Endothelial cell (in vitro differentiated cells): Measurements from ENCODE around the gene HAAO. TPM values are rescaled to one million over a fixed set of nuclear protein-coding genes. Genes with fewer than 3 reads are reported as not detected.
A peak's percentile ranks its signal among the peaks of the same experiment; 100 is the strongest.

Source experiments
- DNase-seq: peaks from one replicate; pipeline ENCODE4 v3.0.0; 2021; ENCODE audit warnings: low spot score
- H3K27ac Mint-ChIP-seq: one replicate; pipeline ENCODE4 v1.8.0; 2021; ENCODE audit warnings: mixed read lengths, inconsistent platforms; ENCODE audit not compliant: unreplicated experiment
- H3K27me3 Mint-ChIP-seq: one replicate; pipeline ENCODE4 v1.8.0; 2021; ENCODE audit warnings: mild to moderate bottlenecking, moderate library complexity, mixed read lengths, inconsistent platforms; ENCODE audit not compliant: unreplicated experiment
- H3K36me3 Mint-ChIP-seq: one replicate; pipeline ENCODE4 v1.8.0; 2021; ENCODE audit warnings: mild to moderate bottlenecking, low read depth, mixed read lengths, inconsistent platforms; ENCODE audit not compliant: unreplicated experiment
- H3K4me1 Mint-ChIP-seq: one replicate; pipeline ENCODE4 v1.8.0; 2021; ENCODE audit warnings: mild to moderate bottlenecking, mixed read lengths, inconsistent platforms; ENCODE audit not compliant: unreplicated experiment
- H3K4me3 Mint-ChIP-seq: one replicate; pipeline ENCODE4 v1.8.0; 2021; ENCODE audit warnings: mild to moderate bottlenecking, mixed read lengths, inconsistent platforms; ENCODE audit not compliant: unreplicated experiment
- H3K9me3 Mint-ChIP-seq: one replicate; pipeline ENCODE4 v1.8.0; 2021; ENCODE audit warnings: mixed read lengths, inconsistent platforms; ENCODE audit not compliant: unreplicated experiment
- total RNA-seq: library from RNA; stranded (reverse); fragmentation: NEBNext Ultra II Directional; extraction: Animal tissue kit (Norgen Biotek cat#: 25700); gene quantifications from one replicate; pipeline ENCODE4 v1.2.1, GENCODE V29; 2021; ENCODE audit not compliant: unreplicated experiment
- TF ChIP-seq, protein P1 (sequence below): fragments of 200-600 bp; sonication (generic); IDR thresholded peaks from one replicate; pipeline ENCODE4 v1.5.0; 2021; ENCODE audit warnings: antibody characterized with exemption; ENCODE audit not compliant: unreplicated experiment

HAAO gene
- total RNA-seq, 1 donor from 2014 or later, result 6.0 TPM

GRCh38 chr2:42809131-42809818 lies 16.9 kb upstream of the HAAO start:
- Mint-ChIP-seq H3K4me3 (peak overlapping the region; percentile 87), H3K36me3 (no peaks in the 10 kb centered on the region), H3K9me3 (no peaks in the 10 kb centered on the region), H3K4me1 (peaks cover 14% of the 10 kb centered on the region), H3K27ac (peak overlapping the region; percentile 78), H3K27me3 (peaks cover 18% of the 10 kb centered on the region)
- TF ChIP-seq, protein P1, sequence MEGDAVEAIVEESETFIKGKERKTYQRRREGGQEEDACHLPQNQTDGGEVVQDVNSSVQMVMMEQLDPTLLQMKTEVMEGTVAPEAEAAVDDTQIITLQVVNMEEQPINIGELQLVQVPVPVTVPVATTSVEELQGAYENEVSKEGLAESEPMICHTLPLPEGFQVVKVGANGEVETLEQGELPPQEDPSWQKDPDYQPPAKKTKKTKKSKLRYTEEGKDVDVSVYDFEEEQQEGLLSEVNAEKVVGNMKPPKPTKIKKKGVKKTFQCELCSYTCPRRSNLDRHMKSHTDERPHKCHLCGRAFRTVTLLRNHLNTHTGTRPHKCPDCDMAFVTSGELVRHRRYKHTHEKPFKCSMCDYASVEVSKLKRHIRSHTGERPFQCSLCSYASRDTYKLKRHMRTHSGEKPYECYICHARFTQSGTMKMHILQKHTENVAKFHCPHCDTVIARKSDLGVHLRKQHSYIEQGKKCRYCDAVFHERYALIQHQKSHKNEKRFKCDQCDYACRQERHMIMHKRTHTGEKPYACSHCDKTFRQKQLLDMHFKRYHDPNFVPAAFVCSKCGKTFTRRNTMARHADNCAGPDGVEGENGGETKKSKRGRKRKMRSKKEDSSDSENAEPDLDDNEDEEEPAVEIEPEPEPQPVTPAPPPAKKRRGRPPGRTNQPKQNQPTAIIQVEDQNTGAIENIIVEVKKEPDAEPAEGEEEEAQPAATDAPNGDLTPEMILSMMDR, result no peak
- no peak for DNase-seq

GRCh38 chr2:42808301-42808700 lies 15.9 kb upstream of the HAAO start:
- no peaks in the 10 kb centered on the region for H3K9me3 Mint-ChIP-seq
- no peak overlapping the region for H3K27ac Mint-ChIP-seq
- peaks cover 18% of the 10 kb centered on the region for H3K27me3 Mint-ChIP-seq
- no peaks in the 10 kb centered on the region for H3K36me3 Mint-ChIP-seq
- H3K4me3 Mint-ChIP-seq, result peak overlapping the region; percentile 59
- DNase-seq, result no peak
- TF ChIP-seq, protein P1, result no peak
- H3K4me1 Mint-ChIP-seq, result peaks cover 14% of the 10 kb centered on the region

DNA sequence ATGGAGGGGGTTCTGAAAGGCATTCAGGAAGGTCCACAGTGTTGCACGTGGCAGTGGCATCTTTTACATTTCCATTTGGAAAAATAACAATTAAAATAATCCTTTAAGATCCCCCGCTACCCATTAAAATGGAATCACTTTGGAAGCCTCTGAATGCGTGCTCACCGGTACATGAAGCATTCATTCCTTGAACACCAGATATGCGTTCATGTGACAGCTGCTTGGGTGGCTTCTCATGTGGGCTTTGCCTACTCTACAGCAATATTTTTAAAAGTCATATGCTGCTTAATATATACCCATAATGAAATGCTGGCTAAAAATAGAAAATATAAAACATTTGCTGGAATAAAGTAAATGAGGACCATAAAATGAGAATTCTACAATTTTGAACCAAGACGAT lies 14.4 kb upstream of the HAAO start:
- H3K9me3 Mint-ChIP-seq, result no peaks in the 10 kb centered on the region
- H3K27me3 Mint-ChIP-seq, result peaks cover 18% of the 10 kb centered on the region
- peaks cover 11% of the 10 kb centered on the region for H3K4me1 Mint-ChIP-seq
- DNase-seq, result no peak
- H3K36me3 Mint-ChIP-seq, result no peaks in the 10 kb centered on the region
- H3K4me3 Mint-ChIP-seq, result no peak overlapping the region
- TF ChIP-seq, protein P1, result no peak
- H3K27ac Mint-ChIP-seq, result no peak overlapping the region

DNA sequence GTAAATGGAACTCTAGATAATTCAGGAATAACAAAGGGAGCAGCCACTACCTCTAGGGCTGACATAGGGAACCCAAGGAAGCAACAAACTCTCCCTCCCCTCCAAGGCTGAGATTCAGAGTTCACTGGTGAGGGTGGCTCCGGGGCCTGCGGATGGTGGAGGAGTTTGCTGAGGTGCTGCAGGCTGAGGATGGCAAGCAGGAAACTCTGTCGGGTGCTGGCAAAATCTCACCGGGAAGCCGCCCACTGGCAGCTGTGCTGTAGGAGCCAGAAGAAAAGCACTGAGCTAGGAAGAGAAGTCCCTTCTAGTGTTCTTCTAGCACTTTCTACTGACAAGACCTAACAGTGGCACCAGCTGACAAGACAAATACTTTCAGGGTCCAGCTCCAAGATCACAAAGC lies 12.5 kb upstream of the HAAO start:
- H3K9me3 Mint-ChIP-seq, result no peaks in the 10 kb centered on the region
- DNase-seq, result no peak
- no peaks in the 10 kb centered on the region for H3K36me3 Mint-ChIP-seq
- H3K4me1 Mint-ChIP-seq, result peaks cover 4% of the 10 kb centered on the region
- peaks cover 10% of the 10 kb centered on the region for H3K27me3 Mint-ChIP-seq
- H3K27ac Mint-ChIP-seq, result no peak overlapping the region
- no peak overlapping the region for H3K4me3 Mint-ChIP-seq
- TF ChIP-seq, protein P1, result no peak

DNA sequence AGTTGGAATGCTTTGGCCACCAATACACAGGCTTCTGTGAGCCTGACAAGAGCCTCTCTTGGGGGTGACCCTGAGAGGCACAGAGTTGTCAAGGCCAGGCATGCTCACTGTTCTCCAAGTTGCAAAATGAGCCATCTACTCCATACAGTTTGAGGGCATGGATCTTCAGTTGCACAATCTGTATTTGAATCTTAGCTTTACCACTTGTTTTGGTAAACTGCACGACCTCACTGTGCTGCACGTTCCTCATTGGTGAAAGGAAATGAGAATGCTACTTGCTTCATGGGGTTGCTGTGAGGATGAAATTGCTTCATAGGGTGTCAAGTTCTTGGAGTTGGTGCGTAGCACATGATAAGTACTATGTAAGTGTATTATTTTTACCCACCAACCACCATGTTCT lies 12.0 kb upstream of the HAAO start:
- Mint-ChIP-seq H3K4me3 (no peak overlapping the region), H3K9me3 (no peaks in the 10 kb centered on the region), H3K27ac (no peak overlapping the region)

More for the DNA sequence above, 12.0 kb upstream of the HAAO start:
- Mint-ChIP-seq H3K4me1 (peaks cover 4% of the 10 kb centered on the region), H3K27me3 (peaks cover 7% of the 10 kb centered on the region), H3K36me3 (no peaks in the 10 kb centered on the region)
- DNase-seq, result no peak
- TF ChIP-seq, protein P1, result no peak
